Parathyroid adenoma (tissue), 2 donors: Measurements from ENCODE around the gene FURIN.

ENCODE experiments used
- H2AFZ ChIP-seq: fragments of 300-600 bp; sonication (generic); one replicate; pipeline ENCODE4 v1.7.0; 2017; ENCODE audit warnings: antibody characterized with exemption, mild to moderate bottlenecking
- H3K27ac ChIP-seq: fragments of 300-600 bp; sonication (generic); one replicate; pipeline ENCODE4 v1.7.0; 2017
- H3K27me3 ChIP-seq: fragments of 300-600 bp; sonication (generic); one replicate; pipeline ENCODE4 v1.7.0; 2017; ENCODE audit warnings: low read length; ENCODE audit not compliant: control insufficient read depth, insufficient read depth
- H3K36me3 ChIP-seq: fragments of 300-600 bp; sonication (generic); one replicate; pipeline ENCODE4 v1.7.0; 2017; ENCODE audit warnings: low read length; ENCODE audit not compliant: control insufficient read depth, insufficient read depth
- H3K4me1 ChIP-seq: fragments of 300-600 bp; sonication (generic); one replicate; pipeline ENCODE4 v1.7.0; 2017; ENCODE audit warnings: control low read depth
- H3K4me2 ChIP-seq: fragments of 300-600 bp; sonication (generic); one replicate; pipeline ENCODE4 v1.7.0; 2017; ENCODE audit warnings: low read length
- H3K4me3 ChIP-seq: fragments of 300-600 bp; sonication (generic); one replicate; pipeline ENCODE4 v1.7.0; 2017; ENCODE audit warnings: low read depth, low read length
- H3K79me2 ChIP-seq: fragments of 300-600 bp; sonication (generic); one replicate; pipeline ENCODE4 v1.7.0; 2017; ENCODE audit warnings: control low read depth
- H3K9ac ChIP-seq: fragments of 300-600 bp; sonication (generic); one replicate; pipeline ENCODE4 v1.7.0; 2017; ENCODE audit warnings: mild to moderate bottlenecking
- H3K9me3 ChIP-seq: fragments of 300-600 bp; sonication (generic); one replicate; pipeline ENCODE4 v1.7.0; 2017; ENCODE audit warnings: low read length; ENCODE audit not compliant: control insufficient read depth
- CTCF ChIP-seq: fragments of 300-600 bp; sonication (generic); IDR thresholded peaks from one replicate; pipeline ENCODE4 v1.7.0; 2017; ENCODE audit warnings: antibody characterized with exemption, mild to moderate bottlenecking
- donor health status: primary hyperparathyroidism.

Gene FURIN

GRCh38 chr15:90859234-90860131 lies 8.9 kb upstream of the FURIN start:
- no peaks in the 10 kb centered on the region for H3K9me3 ChIP-seq
- TF ChIP-seq CTCF = peak; percentile 10
- H2AFZ ChIP-seq = no peak overlapping the region
- no peaks in the 10 kb centered on the region for H3K27me3 ChIP-seq
- H3K79me2 ChIP-seq = no peaks in the 10 kb centered on the region
- H3K4me2 ChIP-seq = no peak overlapping the region
- no peak overlapping the region for H3K9ac ChIP-seq
- no peak overlapping the region for H3K27ac ChIP-seq
- H3K4me3 ChIP-seq = no peak overlapping the region
- no peaks in the 10 kb centered on the region for H3K4me1 ChIP-seq
- no peaks in the 10 kb centered on the region for H3K36me3 ChIP-seq

- no peak overlapping the region for H2AFZ ChIP-seq
- no peak for TF ChIP-seq CTCF
- no peak overlapping the region for H3K9ac ChIP-seq
- no peak overlapping the region for H3K4me3 ChIP-seq
- H3K9me3 ChIP-seq = no peaks in the 10 kb centered on the region
- H3K27me3 ChIP-seq = no peaks in the 10 kb centered on the region
- no peak overlapping the region for H3K27ac ChIP-seq
- H3K4me1 ChIP-seq = no peaks in the 10 kb centered on the region
- H3K79me2 ChIP-seq = no peaks in the 10 kb centered on the region
- H3K36me3 ChIP-seq = no peaks in the 10 kb centered on the region
- no peak overlapping the region for H3K4me2 ChIP-seq
These were observed 7.9 kb upstream of the FURIN start for GRCh38 chr15:90860450-90860849.

- H3K36me3 ChIP-seq = no peaks in the 10 kb centered on the region
- no peak overlapping the region for H2AFZ ChIP-seq
- H3K27ac ChIP-seq = no peak overlapping the region
- H3K4me1 ChIP-seq = no peaks in the 10 kb centered on the region
- H3K4me3 ChIP-seq = no peak overlapping the region
- no peaks in the 10 kb centered on the region for H3K9me3 ChIP-seq
- TF ChIP-seq CTCF = no peak
- H3K4me2 ChIP-seq = no peak overlapping the region
- H3K79me2 ChIP-seq = no peaks in the 10 kb centered on the region
- no peaks in the 10 kb centered on the region for H3K27me3 ChIP-seq
- H3K9ac ChIP-seq = no peak overlapping the region
These were observed 7.3 kb upstream of the FURIN start for GRCh38 chr15:90860942-90861675.

- no peaks in the 10 kb centered on the region for H3K27me3 ChIP-seq
- no peaks in the 10 kb centered on the region for H3K79me2 ChIP-seq
- no peak overlapping the region for H3K4me3 ChIP-seq
- H3K27ac ChIP-seq = no peak overlapping the region
- H3K4me1 ChIP-seq = no peaks in the 10 kb centered on the region
- H3K36me3 ChIP-seq = no peaks in the 10 kb centered on the region
- TF ChIP-seq CTCF = no peak
- no peaks in the 10 kb centered on the region for H3K9me3 ChIP-seq
- H3K9ac ChIP-seq = no peak overlapping the region
- no peak overlapping the region for H2AFZ ChIP-seq
- no peak overlapping the region for H3K4me2 ChIP-seq
These were observed 5.9 kb upstream of the FURIN start for GRCh38 chr15:90862487-90862886.
